Astrocyte of the spinal cord (primary cell): ENCODE measurements around the gene STX12.

Experiments
- DNase-seq: peaks from one replicate; pipeline ENCODE4 v3.0.0; 2011; ENCODE audit warnings: low read depth, low spot score
- H3K4me3 ChIP-seq: 2 replicates; pipeline ENCODE4 v1.5.1; 2011; ENCODE audit warnings: low read depth, mild to moderate bottlenecking, low read length, moderate library complexity
- in situ Hi-C: cut with HindIII; loops from 2 replicates; pipeline ENCODE4 v1.10.0; 2017; ENCODE audit warnings: low sequenced_read_pairs
- TF ChIP-seq, protein P1 (sequence below): IDR thresholded peaks from 2 replicates; pipeline ENCODE4 v1.5.1; 2012; ENCODE audit warnings: low read depth, mild to moderate bottlenecking, low read length, inconsistent platforms

Gene STX12

DNA sequence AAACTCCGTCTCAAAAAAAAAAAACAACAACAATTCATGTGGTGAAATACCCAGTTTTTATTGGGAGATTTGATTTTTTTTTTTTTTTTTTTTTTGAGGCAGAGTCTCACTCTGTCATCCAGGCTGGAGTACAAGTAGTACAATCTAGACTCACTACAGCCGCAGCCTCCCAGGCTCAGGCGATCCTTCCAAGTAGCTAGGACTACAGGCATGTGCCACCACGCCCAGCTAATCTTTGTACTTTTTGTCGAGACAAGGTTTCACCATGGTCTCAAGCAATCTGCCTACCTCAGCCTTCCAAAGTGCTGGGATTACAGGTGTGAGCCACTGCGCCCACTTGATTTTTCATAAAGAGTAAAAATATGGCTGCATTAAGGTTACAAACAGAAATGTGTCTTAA is 31.9 kb upstream of the STX12 start:
- in situ Hi-C loops, result no loop called here

GRCh38 chr1:27744556-27744955 is 28.5 kb upstream of the STX12 start:
- in situ Hi-C loops, result no loop called here
- TF ChIP-seq, protein P1, sequence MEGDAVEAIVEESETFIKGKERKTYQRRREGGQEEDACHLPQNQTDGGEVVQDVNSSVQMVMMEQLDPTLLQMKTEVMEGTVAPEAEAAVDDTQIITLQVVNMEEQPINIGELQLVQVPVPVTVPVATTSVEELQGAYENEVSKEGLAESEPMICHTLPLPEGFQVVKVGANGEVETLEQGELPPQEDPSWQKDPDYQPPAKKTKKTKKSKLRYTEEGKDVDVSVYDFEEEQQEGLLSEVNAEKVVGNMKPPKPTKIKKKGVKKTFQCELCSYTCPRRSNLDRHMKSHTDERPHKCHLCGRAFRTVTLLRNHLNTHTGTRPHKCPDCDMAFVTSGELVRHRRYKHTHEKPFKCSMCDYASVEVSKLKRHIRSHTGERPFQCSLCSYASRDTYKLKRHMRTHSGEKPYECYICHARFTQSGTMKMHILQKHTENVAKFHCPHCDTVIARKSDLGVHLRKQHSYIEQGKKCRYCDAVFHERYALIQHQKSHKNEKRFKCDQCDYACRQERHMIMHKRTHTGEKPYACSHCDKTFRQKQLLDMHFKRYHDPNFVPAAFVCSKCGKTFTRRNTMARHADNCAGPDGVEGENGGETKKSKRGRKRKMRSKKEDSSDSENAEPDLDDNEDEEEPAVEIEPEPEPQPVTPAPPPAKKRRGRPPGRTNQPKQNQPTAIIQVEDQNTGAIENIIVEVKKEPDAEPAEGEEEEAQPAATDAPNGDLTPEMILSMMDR, result no peak
- H3K4me3 ChIP-seq, result no peak overlapping the region
- no peak for DNase-seq

More for the DNA sequence above, 31.9 kb upstream of the STX12 start:
- TF ChIP-seq, protein P1, result no peak
- no peak for DNase-seq
- no peak overlapping the region for H3K4me3 ChIP-seq

GRCh38 chr1:27745466-27745865 is 27.6 kb upstream of the STX12 start:
- in situ Hi-C loops, result no loop called here
- no peak overlapping the region for H3K4me3 ChIP-seq
- no peak for DNase-seq
- TF ChIP-seq, protein P1, result no peak

GRCh38 chr1:27752360-27752759 is 20.7 kb upstream of the STX12 start:
- H3K4me3 ChIP-seq, result no peak overlapping the region
- in situ Hi-C loops, result no loop called here
- TF ChIP-seq, protein P1, result no peak
- DNase-seq, result no peak

DNA sequence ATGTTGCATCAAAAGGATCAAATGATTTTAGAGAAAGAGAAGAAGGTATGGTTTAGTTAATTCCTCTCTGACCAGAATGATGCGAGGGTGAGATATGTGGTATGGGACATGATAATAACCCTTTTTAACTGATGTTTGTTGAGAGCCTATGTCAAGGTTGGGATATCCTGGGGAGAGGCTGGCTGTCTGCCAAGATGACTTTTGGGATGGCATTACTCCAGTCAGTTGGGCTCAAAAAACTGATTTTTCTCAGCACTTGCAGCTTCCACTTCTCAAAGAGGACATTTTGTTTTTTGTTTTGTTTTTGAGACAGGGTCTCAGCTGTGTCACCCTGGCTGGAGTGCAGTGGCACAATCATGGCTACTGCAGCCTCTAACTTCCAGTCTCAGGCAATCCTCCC is 17.7 kb upstream of the STX12 start:
- TF ChIP-seq, protein P1, result no peak
- DNase-seq, result no peak
- in situ Hi-C loops, result no loop called here
- H3K4me3 ChIP-seq, result no peak overlapping the region

GRCh38 chr1:27755865-27756264 is 17.2 kb upstream of the STX12 start:
- in situ Hi-C loops, result no loop called here
- TF ChIP-seq, protein P1, result no peak
- H3K4me3 ChIP-seq, result no peak overlapping the region
- DNase-seq, result no peak

DNA sequence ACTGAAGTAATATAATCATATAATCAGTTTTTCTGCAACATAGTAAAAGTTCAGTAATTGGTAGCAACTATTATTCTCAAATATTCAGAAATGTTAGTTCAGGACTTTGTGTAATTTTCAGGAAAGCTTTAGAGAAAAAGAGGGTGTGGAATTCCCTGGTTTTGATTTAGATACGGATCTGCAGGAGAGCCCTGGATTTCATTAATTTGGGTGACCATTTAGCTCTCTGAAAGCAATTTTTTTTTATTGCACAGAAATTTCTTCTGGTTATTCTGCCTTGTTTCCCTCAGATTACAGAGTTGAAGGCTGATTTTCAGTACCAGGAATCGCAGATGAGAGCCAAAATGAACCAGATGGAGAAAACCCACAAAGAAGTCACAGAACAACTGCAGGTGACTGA is 13.8 kb upstream of the STX12 start:
- DNase-seq, result no peak
- H3K4me3 ChIP-seq, result no peak overlapping the region
- in situ Hi-C loops, result no loop called here
- TF ChIP-seq, protein P1, result no peak
